ENCODE results near the gene RBPMS2.

DNA sequence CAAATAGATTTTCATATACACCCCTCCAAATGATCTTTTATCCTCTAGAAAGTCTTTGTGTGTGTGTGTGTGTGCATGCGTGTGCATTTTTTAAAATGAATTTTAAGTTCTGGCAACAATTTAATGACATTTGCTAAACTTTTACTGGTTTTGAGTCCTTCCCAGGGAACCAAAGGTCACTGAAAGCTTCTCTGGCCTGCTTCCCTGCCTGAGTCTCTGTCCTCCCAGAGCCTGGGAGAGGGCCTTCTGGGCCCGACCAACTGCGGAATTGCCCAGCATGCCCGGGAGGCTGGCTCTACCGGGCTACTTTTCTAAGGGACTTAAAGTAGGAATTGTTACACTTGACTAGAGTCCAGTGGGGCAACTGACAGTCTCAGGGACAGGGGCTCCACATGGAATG lies 7.4 kb upstream of the RBPMS2 start:
- TF ChIP-seq, protein P1, sequence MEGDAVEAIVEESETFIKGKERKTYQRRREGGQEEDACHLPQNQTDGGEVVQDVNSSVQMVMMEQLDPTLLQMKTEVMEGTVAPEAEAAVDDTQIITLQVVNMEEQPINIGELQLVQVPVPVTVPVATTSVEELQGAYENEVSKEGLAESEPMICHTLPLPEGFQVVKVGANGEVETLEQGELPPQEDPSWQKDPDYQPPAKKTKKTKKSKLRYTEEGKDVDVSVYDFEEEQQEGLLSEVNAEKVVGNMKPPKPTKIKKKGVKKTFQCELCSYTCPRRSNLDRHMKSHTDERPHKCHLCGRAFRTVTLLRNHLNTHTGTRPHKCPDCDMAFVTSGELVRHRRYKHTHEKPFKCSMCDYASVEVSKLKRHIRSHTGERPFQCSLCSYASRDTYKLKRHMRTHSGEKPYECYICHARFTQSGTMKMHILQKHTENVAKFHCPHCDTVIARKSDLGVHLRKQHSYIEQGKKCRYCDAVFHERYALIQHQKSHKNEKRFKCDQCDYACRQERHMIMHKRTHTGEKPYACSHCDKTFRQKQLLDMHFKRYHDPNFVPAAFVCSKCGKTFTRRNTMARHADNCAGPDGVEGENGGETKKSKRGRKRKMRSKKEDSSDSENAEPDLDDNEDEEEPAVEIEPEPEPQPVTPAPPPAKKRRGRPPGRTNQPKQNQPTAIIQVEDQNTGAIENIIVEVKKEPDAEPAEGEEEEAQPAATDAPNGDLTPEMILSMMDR (conservative IDR thresholded peaks at IDR 0.05 in 1 of 2, IDR thresholded peaks at IDR 0.05 in 1 of 2; ENCODE audit: extremely low read depth in 1 of 2, insufficient read depth in 1 of 2, low read depth in 1 of 2, low read length in 2 of 2) = no peak
- no peak for TF ChIP-seq EZH2 (IDR thresholded peaks at IDR 0.05; ENCODE audit: borderline replicate concordance, low read length)
